ENCODE measurements around the gene LZTFL1.

LZTFL1 gene

GRCh38 chr3:45841420-45841756 lies 531 bp downstream of the LZTFL1 start:
- no peaks in the 10 kb centered on the region for H3K36me3 ChIP-seq (ENCODE audit: insufficient read depth, low read length)
- H3K4me1 ChIP-seq (ENCODE audit: control insufficient read depth, insufficient read depth, low read length, unreplicated experiment) = peaks cover 4% of the 10 kb centered on the region
- H3K27ac ChIP-seq (ENCODE audit: low read depth, low read length) = peak overlapping the region; percentile 51; the same call in 1 of the 2 replicates
- peak overlapping the region; percentile 92 for H2AFZ ChIP-seq (ENCODE audit: low read length, unreplicated experiment)
- no peaks in the 10 kb centered on the region for H3K79me2 ChIP-seq (ENCODE audit: control insufficient read depth, insufficient read depth, low read length, unreplicated experiment)
- H3K4me3 ChIP-seq (ENCODE audit: low read depth, low read length) = peak overlapping the region; percentile 94
- peaks cover 24% of the 10 kb centered on the region for H3K27me3 ChIP-seq (ENCODE audit: insufficient read depth, low read length)

- Histone ChIP-seq H3K79me2 (ENCODE audit: control insufficient read depth, insufficient read depth, low read length, unreplicated experiment) (no peaks in the 10 kb centered on the region), H3K36me3 (ENCODE audit: insufficient read depth, low read length) (peaks cover 4% of the 10 kb centered on the region; the same call in 1 of the 2 replicates), H2AFZ (ENCODE audit: low read length, unreplicated experiment) (no peak overlapping the region), H3K27ac (ENCODE audit: low read depth, low read length) (no peak overlapping the region), H3K4me1 (ENCODE audit: control insufficient read depth, insufficient read depth, low read length, unreplicated experiment) (peaks cover 4% of the 10 kb centered on the region), H3K27me3 (ENCODE audit: insufficient read depth, low read length) (no peaks in the 10 kb centered on the region; the same call in 1 of the 2 replicates), H3K4me3 (ENCODE audit: low read depth, low read length) (no peak overlapping the region)
Observed at GRCh38 chr3:45838466-45838865, 3.5 kb downstream of the LZTFL1 start.

GRCh38 chr3:45832699-45833098 lies 9.2 kb downstream of the LZTFL1 start:
- Histone ChIP-seq H3K79me2 (ENCODE audit: control insufficient read depth, insufficient read depth, low read length, unreplicated experiment) (no peaks in the 10 kb centered on the region), H3K27ac (ENCODE audit: low read depth, low read length) (no peak overlapping the region), H3K27me3 (ENCODE audit: insufficient read depth, low read length) (no peaks in the 10 kb centered on the region), H3K36me3 (ENCODE audit: insufficient read depth, low read length) (peaks cover 10% of the 10 kb centered on the region; the same call in 1 of the 2 replicates), H2AFZ (ENCODE audit: low read length, unreplicated experiment) (no peak overlapping the region), H3K4me3 (ENCODE audit: low read depth, low read length) (no peak overlapping the region), H3K4me1 (ENCODE audit: control insufficient read depth, insufficient read depth, low read length, unreplicated experiment) (no peaks in the 10 kb centered on the region)

- Histone ChIP-seq H3K4me3 (ENCODE audit: low read depth, low read length) (no peak overlapping the region), H3K4me1 (ENCODE audit: control insufficient read depth, insufficient read depth, low read length, unreplicated experiment) (peaks cover 6% of the 10 kb centered on the region), H3K27me3 (ENCODE audit: insufficient read depth, low read length) (no peaks in the 10 kb centered on the region), H3K27ac (ENCODE audit: low read depth, low read length) (no peak overlapping the region), H3K79me2 (ENCODE audit: control insufficient read depth, insufficient read depth, low read length, unreplicated experiment) (no peaks in the 10 kb centered on the region), H2AFZ (ENCODE audit: low read length, unreplicated experiment) (no peak overlapping the region), H3K36me3 (ENCODE audit: insufficient read depth, low read length) (peaks cover 19% of the 10 kb centered on the region; the same call in 1 of the 2 replicates)
Observed at GRCh38 chr3:45830121-45830520, 11.8 kb downstream of the LZTFL1 start.

DNA sequence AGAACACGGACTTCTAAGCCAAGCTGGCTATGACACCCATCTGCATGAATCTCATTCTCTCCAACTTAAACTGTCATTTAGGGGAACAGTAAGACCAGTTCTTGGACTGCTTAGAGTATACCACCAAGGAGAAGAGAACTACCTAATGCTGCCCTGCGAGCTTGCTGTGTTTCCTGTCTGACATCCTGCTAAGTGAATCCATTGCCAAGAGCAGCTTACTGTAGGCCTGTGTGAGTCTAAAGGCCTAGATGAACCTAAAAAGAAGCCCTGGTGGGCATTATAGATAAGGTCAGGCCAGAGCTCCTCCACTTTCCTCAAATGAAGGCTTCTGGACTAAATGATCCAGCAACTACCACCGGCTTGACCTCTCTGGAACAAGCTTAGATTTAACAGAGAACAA lies 15.0 kb downstream of the LZTFL1 start:
- Histone ChIP-seq H3K4me3 (ENCODE audit: low read depth, low read length) (no peak overlapping the region), H3K27me3 (ENCODE audit: insufficient read depth, low read length) (no peaks in the 10 kb centered on the region), H2AFZ (ENCODE audit: low read length, unreplicated experiment) (no peak overlapping the region), H3K79me2 (ENCODE audit: control insufficient read depth, insufficient read depth, low read length, unreplicated experiment) (no peaks in the 10 kb centered on the region), H3K27ac (ENCODE audit: low read depth, low read length) (no peak overlapping the region), H3K36me3 (ENCODE audit: insufficient read depth, low read length) (peaks cover 15% of the 10 kb centered on the region; the same call in 1 of the 2 replicates), H3K4me1 (ENCODE audit: control insufficient read depth, insufficient read depth, low read length, unreplicated experiment) (peaks cover 6% of the 10 kb centered on the region)

DNA sequence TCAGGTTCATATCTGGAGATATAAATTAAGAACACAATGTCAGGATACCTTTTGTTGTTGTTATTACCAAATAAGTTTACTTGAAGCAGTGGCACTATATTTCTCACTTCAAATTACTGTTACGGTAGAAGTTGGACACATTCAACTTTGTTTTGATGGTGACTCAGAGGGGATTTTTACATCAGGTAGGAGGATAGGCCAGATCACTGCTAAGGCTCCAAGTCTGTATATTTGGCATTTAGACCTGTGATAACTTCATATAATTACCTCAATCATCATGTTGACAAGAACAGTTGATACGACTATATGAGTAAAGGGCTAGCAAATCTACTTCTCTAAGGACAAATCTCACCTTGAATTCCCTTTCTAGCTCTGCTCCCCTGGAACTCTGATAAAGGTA lies 15.6 kb downstream of the LZTFL1 start:
- H3K4me1 ChIP-seq (ENCODE audit: control insufficient read depth, insufficient read depth, low read length, unreplicated experiment) = peaks cover 6% of the 10 kb centered on the region
- H3K27me3 ChIP-seq (ENCODE audit: insufficient read depth, low read length) = no peaks in the 10 kb centered on the region
- H3K4me3 ChIP-seq (ENCODE audit: low read depth, low read length) = no peak overlapping the region
- no peak overlapping the region for H2AFZ ChIP-seq (ENCODE audit: low read length, unreplicated experiment)
- peaks cover 15% of the 10 kb centered on the region; the same call in 1 of the 2 replicates for H3K36me3 ChIP-seq (ENCODE audit: insufficient read depth, low read length)
- H3K79me2 ChIP-seq (ENCODE audit: control insufficient read depth, insufficient read depth, low read length, unreplicated experiment) = no peaks in the 10 kb centered on the region
- no peak overlapping the region for H3K27ac ChIP-seq (ENCODE audit: low read depth, low read length)

DNA sequence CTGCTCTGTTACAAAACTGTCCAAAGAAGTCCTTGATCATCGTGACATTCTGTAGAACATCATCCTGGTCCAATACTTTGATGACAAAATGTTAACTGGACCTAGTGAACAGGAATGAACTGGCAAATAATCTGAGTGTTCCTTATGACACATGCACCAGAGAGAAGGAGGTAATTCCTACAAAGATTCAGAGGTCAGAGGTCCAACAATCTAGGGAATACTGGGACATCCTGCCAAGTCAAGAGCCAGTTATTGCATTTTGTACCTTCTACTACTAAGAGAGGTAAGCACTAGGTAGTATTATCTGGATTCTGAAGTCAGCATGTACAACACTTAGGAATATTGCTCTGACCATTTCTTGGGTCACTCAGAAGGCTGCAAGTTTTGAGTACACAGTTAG lies 20.8 kb downstream of the LZTFL1 start:
- Histone ChIP-seq H3K79me2 (ENCODE audit: control insufficient read depth, insufficient read depth, low read length, unreplicated experiment) (no peaks in the 10 kb centered on the region), H3K4me3 (ENCODE audit: low read depth, low read length) (no peak overlapping the region)

GRCh38 chr3:45819543-45819942 lies 22.4 kb downstream of the LZTFL1 start:
- no peak overlapping the region for H2AFZ ChIP-seq (ENCODE audit: low read length, unreplicated experiment)
- H3K4me1 ChIP-seq (ENCODE audit: control insufficient read depth, insufficient read depth, low read length, unreplicated experiment) = peaks cover 20% of the 10 kb centered on the region
- H3K27me3 ChIP-seq (ENCODE audit: insufficient read depth, low read length) = no peaks in the 10 kb centered on the region
- H3K4me3 ChIP-seq (ENCODE audit: low read depth, low read length) = no peak overlapping the region
- no peaks in the 10 kb centered on the region for H3K36me3 ChIP-seq (ENCODE audit: insufficient read depth, low read length)
- no peaks in the 10 kb centered on the region for H3K79me2 ChIP-seq (ENCODE audit: control insufficient read depth, insufficient read depth, low read length, unreplicated experiment)
- H3K27ac ChIP-seq (ENCODE audit: low read depth, low read length) = no peak overlapping the region

More for the DNA sequence above, 20.8 kb downstream of the LZTFL1 start:
- Histone ChIP-seq H2AFZ (ENCODE audit: low read length, unreplicated experiment) (no peak overlapping the region), H3K27me3 (ENCODE audit: insufficient read depth, low read length) (no peaks in the 10 kb centered on the region), H3K4me1 (ENCODE audit: control insufficient read depth, insufficient read depth, low read length, unreplicated experiment) (peaks cover 22% of the 10 kb centered on the region), H3K36me3 (ENCODE audit: insufficient read depth, low read length) (no peaks in the 10 kb centered on the region), H3K27ac (ENCODE audit: low read depth, low read length) (no peak overlapping the region)

GRCh38 chr3:45817831-45818522 lies 23.9 kb downstream of the LZTFL1 start:
- H3K4me3 ChIP-seq (ENCODE audit: low read depth, low read length) = no peak overlapping the region
- H3K79me2 ChIP-seq (ENCODE audit: control insufficient read depth, insufficient read depth, low read length, unreplicated experiment) = no peaks in the 10 kb centered on the region
- H3K4me1 ChIP-seq (ENCODE audit: control insufficient read depth, insufficient read depth, low read length, unreplicated experiment) = peaks cover 20% of the 10 kb centered on the region
- no peaks in the 10 kb centered on the region for H3K27me3 ChIP-seq (ENCODE audit: insufficient read depth, low read length)
- H3K36me3 ChIP-seq (ENCODE audit: insufficient read depth, low read length) = no peaks in the 10 kb centered on the region
- H3K27ac ChIP-seq (ENCODE audit: low read depth, low read length) = peak overlapping the region; percentile 9
- H2AFZ ChIP-seq (ENCODE audit: low read length, unreplicated experiment) = no peak overlapping the region

DNA sequence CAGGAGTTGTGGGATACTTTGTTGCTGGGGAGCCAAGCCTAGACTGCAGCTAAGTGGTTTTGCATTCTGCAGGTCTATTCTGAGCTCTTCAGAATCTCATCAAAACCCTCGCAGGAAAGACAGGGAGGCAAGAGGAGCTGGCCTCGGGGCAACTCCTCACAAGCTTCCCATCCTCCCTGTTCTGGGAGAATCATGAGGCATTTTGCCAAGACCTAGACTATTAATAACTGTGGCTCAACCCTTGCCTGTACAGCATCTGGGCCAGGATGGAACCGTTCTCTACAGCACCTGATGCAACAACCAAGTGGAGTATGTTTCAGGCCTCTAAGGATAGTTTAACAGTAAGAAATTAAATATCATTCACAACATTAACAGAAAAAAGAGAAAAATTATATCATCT lies 25.4 kb downstream of the LZTFL1 start:
- Histone ChIP-seq H3K36me3 (ENCODE audit: insufficient read depth, low read length) (no peaks in the 10 kb centered on the region), H3K27ac (ENCODE audit: low read depth, low read length) (no peak overlapping the region), H3K79me2 (ENCODE audit: control insufficient read depth, insufficient read depth, low read length, unreplicated experiment) (no peaks in the 10 kb centered on the region), H3K4me3 (ENCODE audit: low read depth, low read length) (no peak overlapping the region), H2AFZ (ENCODE audit: low read length, unreplicated experiment) (no peak overlapping the region), H3K27me3 (ENCODE audit: insufficient read depth, low read length) (no peaks in the 10 kb centered on the region), H3K4me1 (ENCODE audit: control insufficient read depth, insufficient read depth, low read length, unreplicated experiment) (peaks cover 20% of the 10 kb centered on the region)

DNA sequence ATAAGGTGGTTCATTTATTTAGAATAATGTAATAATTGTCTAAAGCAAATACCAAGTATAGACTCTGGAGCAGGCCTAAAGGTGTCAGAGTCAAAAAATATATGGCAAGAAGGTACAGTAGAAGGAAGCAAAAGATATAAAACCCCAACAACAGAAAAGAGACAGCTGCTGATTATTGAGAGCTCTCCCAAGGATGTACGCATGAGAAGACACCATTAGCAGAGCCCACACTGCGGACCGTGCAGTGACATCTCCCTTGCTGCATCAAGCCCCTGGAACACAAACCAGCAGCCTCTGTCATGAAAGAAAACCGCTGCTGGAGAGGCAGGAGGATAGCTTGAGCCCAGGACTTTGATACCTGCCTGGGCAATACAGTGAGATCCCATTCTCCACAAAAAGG lies 27.6 kb downstream of the LZTFL1 start:
- no peak overlapping the region for H2AFZ ChIP-seq (ENCODE audit: low read length, unreplicated experiment)

More for the DNA sequence above, 27.6 kb downstream of the LZTFL1 start:
- Histone ChIP-seq H3K27ac (ENCODE audit: low read depth, low read length) (no peak overlapping the region), H3K27me3 (ENCODE audit: insufficient read depth, low read length) (no peaks in the 10 kb centered on the region), H3K79me2 (ENCODE audit: control insufficient read depth, insufficient read depth, low read length, unreplicated experiment) (no peaks in the 10 kb centered on the region), H3K4me1 (ENCODE audit: control insufficient read depth, insufficient read depth, low read length, unreplicated experiment) (peaks cover 19% of the 10 kb centered on the region), H3K4me3 (ENCODE audit: low read depth, low read length) (no peak overlapping the region), H3K36me3 (ENCODE audit: insufficient read depth, low read length) (no peaks in the 10 kb centered on the region)

All from ACC112 (cell line).